ENCODE measurements around the gene GSK3B.

DNA sequence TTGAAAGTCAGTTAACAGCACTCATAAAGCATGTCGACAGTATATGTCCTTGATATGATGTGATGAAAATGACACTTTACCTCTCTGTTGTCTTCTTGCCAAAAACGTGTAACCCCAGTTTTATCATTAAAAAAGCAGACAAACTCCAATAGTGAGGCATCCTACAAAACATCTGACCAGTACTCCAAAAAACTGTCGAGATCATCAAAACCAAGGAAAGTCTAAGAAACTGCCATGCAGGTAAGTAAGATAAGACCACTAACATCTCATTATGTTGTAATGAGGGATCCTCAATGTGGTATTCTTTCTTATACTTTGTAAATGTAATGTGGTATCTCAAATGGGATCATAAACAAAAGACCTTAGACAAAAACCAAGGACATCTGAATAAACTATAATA, 160.0 kb downstream of the GSK3B start:
- TF ChIP-seq POLR2A (IDR thresholded peaks at IDR 0.05) (no peak), POLR2AphosphoS5 (IDR thresholded peaks at IDR 0.05) (no peak)
- TF ChIP-seq, protein P1, sequence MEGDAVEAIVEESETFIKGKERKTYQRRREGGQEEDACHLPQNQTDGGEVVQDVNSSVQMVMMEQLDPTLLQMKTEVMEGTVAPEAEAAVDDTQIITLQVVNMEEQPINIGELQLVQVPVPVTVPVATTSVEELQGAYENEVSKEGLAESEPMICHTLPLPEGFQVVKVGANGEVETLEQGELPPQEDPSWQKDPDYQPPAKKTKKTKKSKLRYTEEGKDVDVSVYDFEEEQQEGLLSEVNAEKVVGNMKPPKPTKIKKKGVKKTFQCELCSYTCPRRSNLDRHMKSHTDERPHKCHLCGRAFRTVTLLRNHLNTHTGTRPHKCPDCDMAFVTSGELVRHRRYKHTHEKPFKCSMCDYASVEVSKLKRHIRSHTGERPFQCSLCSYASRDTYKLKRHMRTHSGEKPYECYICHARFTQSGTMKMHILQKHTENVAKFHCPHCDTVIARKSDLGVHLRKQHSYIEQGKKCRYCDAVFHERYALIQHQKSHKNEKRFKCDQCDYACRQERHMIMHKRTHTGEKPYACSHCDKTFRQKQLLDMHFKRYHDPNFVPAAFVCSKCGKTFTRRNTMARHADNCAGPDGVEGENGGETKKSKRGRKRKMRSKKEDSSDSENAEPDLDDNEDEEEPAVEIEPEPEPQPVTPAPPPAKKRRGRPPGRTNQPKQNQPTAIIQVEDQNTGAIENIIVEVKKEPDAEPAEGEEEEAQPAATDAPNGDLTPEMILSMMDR (IDR thresholded peaks at IDR 0.05) = no peak

All from prostate gland (tissue), 2 donors.